Peyer's patch (tissue), 4 donors: Measurements from ENCODE around the gene MOB3B.

ENCODE experiments used
- POLR2A ChIP-seq, 2 donors: fragments of 450-650 bp; IDR thresholded peaks; one replicate each; pipeline ENCODE4 v1.5.1; 2017; ENCODE audit warnings: antibody characterized with exemption in 2 of 2, mild to moderate bottlenecking in 2 of 2, moderate library complexity in 2 of 2
- TF ChIP-seq, protein P1 (sequence below), 6 experiments: fragments of 450-650 bp in 4 of 6; fragments of 200-600 bp in 2 of 6; sonication (generic) in 1 of 6; IDR thresholded peaks; one replicate each; pipeline ENCODE4 v1.5.1; 2017 to 2019; ENCODE audit warnings: antibody characterized with exemption in 6 of 6, mild to moderate bottlenecking in 3 of 6, moderate library complexity in 1 of 6

GRCh38 chr9:27408001-27408400 is 121.6 kb downstream of the MOB3B start:
- TF ChIP-seq, protein P1, sequence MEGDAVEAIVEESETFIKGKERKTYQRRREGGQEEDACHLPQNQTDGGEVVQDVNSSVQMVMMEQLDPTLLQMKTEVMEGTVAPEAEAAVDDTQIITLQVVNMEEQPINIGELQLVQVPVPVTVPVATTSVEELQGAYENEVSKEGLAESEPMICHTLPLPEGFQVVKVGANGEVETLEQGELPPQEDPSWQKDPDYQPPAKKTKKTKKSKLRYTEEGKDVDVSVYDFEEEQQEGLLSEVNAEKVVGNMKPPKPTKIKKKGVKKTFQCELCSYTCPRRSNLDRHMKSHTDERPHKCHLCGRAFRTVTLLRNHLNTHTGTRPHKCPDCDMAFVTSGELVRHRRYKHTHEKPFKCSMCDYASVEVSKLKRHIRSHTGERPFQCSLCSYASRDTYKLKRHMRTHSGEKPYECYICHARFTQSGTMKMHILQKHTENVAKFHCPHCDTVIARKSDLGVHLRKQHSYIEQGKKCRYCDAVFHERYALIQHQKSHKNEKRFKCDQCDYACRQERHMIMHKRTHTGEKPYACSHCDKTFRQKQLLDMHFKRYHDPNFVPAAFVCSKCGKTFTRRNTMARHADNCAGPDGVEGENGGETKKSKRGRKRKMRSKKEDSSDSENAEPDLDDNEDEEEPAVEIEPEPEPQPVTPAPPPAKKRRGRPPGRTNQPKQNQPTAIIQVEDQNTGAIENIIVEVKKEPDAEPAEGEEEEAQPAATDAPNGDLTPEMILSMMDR (IDR thresholded peaks at IDR 0.05), result no peak
- no peak for TF ChIP-seq POLR2A (IDR thresholded peaks at IDR 0.05)
